HepG2 (cell line): ENCODE data around the gene CLDN9. TPM values are rescaled to one million over a fixed set of nuclear protein-coding genes. Genes with fewer than 3 reads are reported as not detected.

ENCODE experiments used
- ATAC-seq: fragments of 200-7000 bp; cut with Tn5 transposase; 3 replicates; pipeline ENCODE4 v1.9.1; 2020; ENCODE audit warnings: mild to moderate bottlenecking, moderate library complexity
- BruUV-seq: library from RNA; stranded (reverse); fragments of 400-500 nt; replicated peaks from 2 replicates; lab custom pipeline; 2021; lab: Mats Ljungman, UMichigan
- CTCF ChIA-PET: fragments of 300-600 bp; formaldehyde crosslinking; extraction: SDS; loops from one replicate; lab custom pipeline; 2021; ENCODE audit warnings: low total read pairs, inconsistent platforms, low intra/inter-chr PET ratio; lab: Yijun Ruan, JAX
- POLR2A ChIA-PET: fragments of 350-600 bp; sonication (Branson Sonifier 250); formaldehyde crosslinking; loops from one replicate; lab custom pipeline; 2020; ENCODE audit warnings: antibody characterized with exemption, inconsistent platforms; lab: Yijun Ruan, JAX
- DNase-seq: peaks from one replicate; pipeline ENCODE4 v3.0.0-alpha.2; 2015; ENCODE audit warnings: low spot score
- FAIRE-seq: peaks from 3 replicates; lab custom pipeline; 2011; peaks lifted over from hg19 to GRCh38; lab: Jason Lieb, UNC
- H2AFZ ChIP-seq: one replicate; pipeline ENCODE4 v1.6.1; 2011; ENCODE audit warnings: low read length, inconsistent platforms
- H3K27ac ChIP-seq: fragments of 300-600 bp; 3 replicates; pipeline ENCODE4 v1.8.0; 2011; ENCODE audit warnings: mixed run types, mild to moderate bottlenecking, mixed read lengths, low read length, inconsistent platforms; ENCODE audit not compliant: insufficient read depth; ENCODE audit errors: extremely low read length
- H3K27me3 ChIP-seq, 2 experiments: fragments of 200-600 bp in 1 of 2; 2 replicates in 1 of 2; 3 replicates in 1 of 2; pipeline versions ENCODE4 v1.6.0 to v1.8.0; 2011; ENCODE audit warnings: low read length in 2 of 2, mild to moderate bottlenecking in 2 of 2, moderate library complexity in 2 of 2, inconsistent platforms in 1 of 2; ENCODE audit not compliant: insufficient read depth in 2 of 2, control insufficient read depth in 1 of 2
- H3K36me3 ChIP-seq, 2 experiments: fragments of 200-600 bp in 1 of 2; replicated peaks in 1 of 2; 2 replicates in 1 of 2; 3 replicates in 1 of 2; pipeline versions ENCODE4 v1.5.1 to v1.8.0; 2011; ENCODE audit warnings: low read length in 2 of 2, inconsistent platforms in 1 of 2; ENCODE audit not compliant: insufficient read depth in 2 of 2, control insufficient read depth in 1 of 2
- H3K4me1 ChIP-seq: 2 replicates; pipeline ENCODE4 v1.5.1; 2012; ENCODE audit warnings: low read length, inconsistent platforms; ENCODE audit not compliant: insufficient read depth
- H3K4me2 ChIP-seq: 2 replicates; pipeline ENCODE4 v1.6.0; 2011; ENCODE audit warnings: low read depth, low read length, inconsistent platforms
- H3K4me3 ChIP-seq, 3 experiments: fragments of 200-600 bp in 1 of 3; sonication (generic), shearing (Covaris generic) in 1 of 3; replicated peaks in 1 of 3; 2 replicates each; pipeline ENCODE4 v1.5.1; 2011 to 2016; ENCODE audit warnings: low read length in 3 of 3, inconsistent platforms in 2 of 3, low read depth in 2 of 3, mild to moderate bottlenecking in 2 of 3, control low read depth in 1 of 3, mixed read lengths in 1 of 3; ENCODE audit not compliant: insufficient read depth in 1 of 3
- H3K79me2 ChIP-seq: one replicate; pipeline ENCODE4 v1.6.1; 2011; ENCODE audit warnings: low read length, inconsistent platforms; ENCODE audit not compliant: insufficient read depth
- H3K9ac ChIP-seq: 2 replicates; pipeline ENCODE4 v1.6.0; 2011; ENCODE audit warnings: mild to moderate bottlenecking, low read depth, low read length, inconsistent platforms; ENCODE audit not compliant: insufficient read depth
- H3K9me3 ChIP-seq: 2 replicates; pipeline ENCODE4 v1.5.1; 2012; ENCODE audit warnings: mild to moderate bottlenecking, low read length
- H4K20me1 ChIP-seq: 2 replicates; pipeline ENCODE4 v1.6.0; 2011; ENCODE audit warnings: inconsistent platforms, mild to moderate bottlenecking, low read length, moderate library complexity; ENCODE audit not compliant: insufficient read depth
- HDAC6 ChIP-seq: fragments of 200-600 bp; sonication (generic); IDR thresholded peaks from 2 replicates; pipeline ENCODE4 v1.7.0; 2017; ENCODE audit warnings: mild to moderate bottlenecking, antibody characterized with exemption, low read length, low read depth
- HHEX ChIP-seq: IDR thresholded peaks from 2 replicates; pipeline ENCODE4 v1.6.1; 2016; ENCODE audit warnings: control low read depth
- KLF12 ChIP-seq: sonication (generic); formaldehyde crosslinking; IDR thresholded peaks from 2 replicates; pipeline ENCODE4 v1.4.0; 2020; ENCODE audit warnings: missing genetic modification reagents, borderline replicate concordance
- MED8 ChIP-seq: sonication (generic); formaldehyde crosslinking; IDR thresholded peaks from 2 replicates; pipeline ENCODE4 v1.8.1; 2023; ENCODE audit warnings: mild to moderate bottlenecking, missing genetic modification reagents; ENCODE audit not compliant: insufficient replicate concordance
- NBN ChIP-seq: fragments of 450-650 bp; conservative IDR thresholded peaks from 2 replicates; pipeline ENCODE4 v1.6.1; 2017
- NPAS2 ChIP-seq: sonication (generic); formaldehyde crosslinking; IDR thresholded peaks from 2 replicates; pipeline ENCODE4 v1.8.0; 2022; ENCODE audit warnings: mild to moderate bottlenecking, missing genetic modification reagents, borderline replicate concordance
- POGZ ChIP-seq: sonication (generic); formaldehyde crosslinking; IDR thresholded peaks from 2 replicates; pipeline ENCODE4 v1.4.0; 2020; ENCODE audit warnings: mild to moderate bottlenecking, missing genetic modification reagents
- SMAD9 ChIP-seq: sonication (generic); formaldehyde crosslinking; IDR thresholded peaks from 2 replicates; pipeline ENCODE4 v1.5.1; 2020; ENCODE audit warnings: mild to moderate bottlenecking, missing genetic modification reagents
- SOX6 ChIP-seq, 2 experiments: fragments of 450-650 bp in 1 of 2; sonication (generic) in 1 of 2; formaldehyde crosslinking in 1 of 2; IDR thresholded peaks; 2 replicates each; pipeline versions ENCODE4 v1.4.0 to v1.6.1; 2017 to 2020; ENCODE audit warnings: antibody characterized with exemption in 1 of 2, mild to moderate bottlenecking in 1 of 2, missing genetic modification reagents in 1 of 2
- STAG1 ChIP-seq: sonication (generic); formaldehyde crosslinking; IDR thresholded peaks from 2 replicates; pipeline ENCODE4 v1.4.0; 2020; ENCODE audit warnings: missing genetic modification reagents
- TGIF2 ChIP-seq: IDR thresholded peaks from 2 replicates; pipeline ENCODE4 v1.6.1; 2016; ENCODE audit warnings: control low read depth, missing compliant biosample characterization
- ZBTB3 ChIP-seq: sonication (generic); formaldehyde crosslinking; IDR thresholded peaks from 2 replicates; pipeline ENCODE4 v1.4.0; 2020; ENCODE audit warnings: low read depth, mild to moderate bottlenecking, moderate library complexity, missing genetic modification reagents, borderline replicate concordance
- ZNF570 ChIP-seq: sonication (generic); formaldehyde crosslinking; IDR thresholded peaks from 2 replicates; pipeline ENCODE4 v1.4.0; 2020; ENCODE audit warnings: mild to moderate bottlenecking, missing genetic modification reagents, borderline replicate concordance
- ZNF782 ChIP-seq: sonication (generic); formaldehyde crosslinking; IDR thresholded peaks from 2 replicates; pipeline ENCODE4 v1.4.0; 2020; ENCODE audit warnings: missing genetic modification reagents, mild to moderate bottlenecking, borderline replicate concordance
- ZNF790 ChIP-seq: sonication (generic); formaldehyde crosslinking; IDR thresholded peaks from 2 replicates; pipeline ENCODE4 v1.8.0; 2022; ENCODE audit warnings: missing genetic modification reagents, mild to moderate bottlenecking, borderline replicate concordance
- ZSCAN30 ChIP-seq: sonication (generic); formaldehyde crosslinking; IDR thresholded peaks from 2 replicates; pipeline ENCODE4 v1.5.0; 2020; ENCODE audit warnings: mild to moderate bottlenecking, missing genetic modification reagents
- ZSCAN9 ChIP-seq: IDR thresholded peaks from 2 replicates; pipeline ENCODE4 v1.6.1; 2016; ENCODE audit warnings: borderline replicate concordance
- WGBS: methylation state at CpG from one replicate; pipeline ENCODE4 v1.1.6; 2017; ENCODE audit warnings: low lambda C conversion rate; 5-methylcytosine and 5-hydroxymethylcytosine counted together
- in situ Hi-C: cut with HindIII; loops from 2 replicates; pipeline ENCODE4 v1.10.0; 2017; ENCODE audit warnings: low pct_unique_long_range_greater_than_20kb; ENCODE audit not compliant: extremely low pct_ligation_motif_present
- intact Hi-C: fragments of 100-400 bp; cut with micrococcal nuclease; formaldehyde crosslinking; loops from one replicate; pipeline ENCODE4 v1.10.0; 2022; ENCODE audit not compliant: unreplicated experiment
- polyA plus RNA-seq, 8 experiments: library from polyadenylated mRNA; depleted of rRNA in 3 of 8; stranded (reverse) in 7 of 8; unstranded in 1 of 8; fragments of >200 nt; fragmentation: Illumina TruSeq in 4 of 8; extraction: Trizol in 4 of 8; gene quantifications; 2 replicates each; pipeline versions ENCODE4 v1.2.1 to v1.2.3, GENCODE V29; 2011 to 2016; ENCODE audit warnings: low read depth in 4 of 8, missing spikeins in 1 of 8, mixed read lengths in 1 of 8; ENCODE audit not compliant: insufficient read depth in 1 of 8
- total RNA-seq, 5 experiments: library from RNA; depleted of rRNA; stranded (reverse); fragments of >200 nt; fragmentation: Illumina TruSeq; extraction: Trizol; gene quantifications; 2 replicates each; pipeline ENCODE4 v1.2.3, GENCODE V29; 2016; ENCODE audit warnings: low read depth in 1 of 5
- TF ChIP-seq, protein P1 (sequence below): sonication (generic); formaldehyde crosslinking; IDR thresholded peaks from 2 replicates; pipeline ENCODE4 v1.4.0; 2020; ENCODE audit warnings: mild to moderate bottlenecking, missing genetic modification reagents
- TF ChIP-seq, protein P2 (sequence below): IDR thresholded peaks from 2 replicates; pipeline ENCODE4 v1.6.1; 2018; ENCODE audit warnings: missing genetic modification reagents, mild to moderate bottlenecking, missing compliant biosample characterization
- TF ChIP-seq, protein P3 (sequence below): sonication (generic); formaldehyde crosslinking; conservative IDR thresholded peaks from 2 replicates; pipeline ENCODE4 v1.4.0; 2020; ENCODE audit warnings: missing genetic modification reagents
- TF ChIP-seq, protein P4 (sequence below): IDR thresholded peaks from 2 replicates; pipeline ENCODE4 v1.6.1; 2016; ENCODE audit warnings: missing biosample characterization, missing genetic modification reagents, low read depth

The CLDN9 gene
- total and polyA plus RNA-seq, 2 of the 13 experiments (the other 11 are each of a cell fraction or from before 2014, with no cell fraction given) = 0.15 to 0.26 TPM

DNA sequence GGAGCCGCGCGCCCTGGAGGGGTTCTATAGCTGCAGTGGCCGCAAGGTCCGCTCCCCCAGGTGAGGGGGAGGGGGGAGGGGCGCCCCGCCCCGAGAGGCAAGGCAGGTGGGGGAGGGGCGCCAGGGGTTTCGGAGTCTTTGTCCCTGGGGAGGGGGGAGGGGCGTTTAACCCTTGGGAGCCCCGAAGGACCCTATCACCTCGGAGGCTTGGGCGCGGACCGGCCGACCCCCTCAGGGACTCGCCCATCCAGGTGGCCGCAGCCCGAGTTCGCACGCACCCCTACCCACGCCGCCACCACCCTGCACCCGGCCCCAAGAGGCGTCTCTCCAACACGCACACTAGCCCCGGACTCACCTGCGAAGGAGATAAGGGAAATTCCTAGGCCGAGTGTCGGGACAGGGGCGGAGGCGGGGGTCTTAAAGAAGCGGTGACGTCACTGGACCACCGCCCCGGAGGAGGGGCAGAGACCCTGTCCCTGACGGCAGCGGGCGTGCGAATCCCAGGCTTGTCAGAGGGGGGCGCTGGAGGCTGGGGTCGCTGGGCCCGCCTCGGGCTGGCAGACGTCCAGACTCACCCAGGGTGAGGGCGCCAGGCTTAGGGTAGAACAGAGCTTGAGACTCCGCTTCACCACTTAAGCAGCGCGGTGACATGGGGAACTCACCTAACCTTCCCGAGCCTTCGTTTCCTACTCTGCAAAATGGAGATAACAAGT, 5.2 kb downstream of the CLDN9 start, which contains the start of gene CLDN6:
TSS of gene CLDN6 (minus strand) at position 390 of the 713 bp plus-strand sequence. CDS start 2,162 bp downstream, outside the sequence.
- H3K4me1 ChIP-seq = peaks cover 85% of the 10 kb centered on the region
- H3K4me2 ChIP-seq = peak within 1 kb of the TSS; percentile 74
- H3K4me3 ChIP-seq = peak within 1 kb of the TSS; percentile 36 to 57 (median 45)
- peaks cover 5% of the 10 kb centered on the region for H3K79me2 ChIP-seq
- no peak within 1 kb of the TSS for H3K27ac ChIP-seq
- peaks cover 2 to 8% of the 10 kb centered on the region in 2 experiments; a peak in 4 of 5 replicates for H3K27me3 ChIP-seq
- intact Hi-C loops (no loop called here), in situ Hi-C loops (no loop called here)
- H3K9ac ChIP-seq = peak within 1 kb of the TSS; percentile 26
- H3K36me3 ChIP-seq = no peaks in the 10 kb centered on the region; a peak in 1 of 5 replicates
- ATAC-seq (no peak), FAIRE-seq (no peak), DNase-seq (no peak)
- peaks cover 18% of the 10 kb centered on the region; the same call in 1 of the 2 replicates for H4K20me1 ChIP-seq
- CTCF ChIA-PET = interaction anchor here (0.6 to 1.2 kb wide), 3 partner anchors 10 to 141 kb away, joined by 3 to 4 read pairs (median 3); no protein-coding TSS in a partner anchor
- POLR2A ChIA-PET = interaction anchor here (18.8 kb wide), 1 partner anchor 9 kb away, joined by 750 read pairs; the partner anchor contains the start of gene CLDN9
- WGBS = 62% methylated on average over 16 of the region's 52 CpGs
- BruUV-seq = no TSS peak
- H2AFZ ChIP-seq = no peak within 1 kb of the TSS
- H3K9me3 ChIP-seq = no peaks in the 10 kb centered on the region
- TF ChIP-seq NBN = no peak
- no peak for TF ChIP-seq NPAS2 (CRISPR knock-in tag)
- TF ChIP-seq ZSCAN30 (CRISPR knock-in tag) = no peak
- TF ChIP-seq STAG1 (CRISPR knock-in tag) = peak; percentile 37; the same call in 1 of the 2 replicates
- no peak for TF ChIP-seq ZBTB3 (CRISPR knock-in tag)
- no peak for TF ChIP-seq KLF12 (CRISPR knock-in tag)
- TF ChIP-seq, protein P1, sequence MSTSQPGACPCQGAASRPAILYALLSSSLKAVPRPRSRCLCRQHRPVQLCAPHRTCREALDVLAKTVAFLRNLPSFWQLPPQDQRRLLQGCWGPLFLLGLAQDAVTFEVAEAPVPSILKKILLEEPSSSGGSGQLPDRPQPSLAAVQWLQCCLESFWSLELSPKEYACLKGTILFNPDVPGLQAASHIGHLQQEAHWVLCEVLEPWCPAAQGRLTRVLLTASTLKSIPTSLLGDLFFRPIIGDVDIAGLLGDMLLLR = 0 out of 2 replicates have a peak, but pooled peaks have one; percentile 18
- TF ChIP-seq ZNF782 (CRISPR knock-in tag) = no peak
- no peak for TF ChIP-seq ZNF570 (CRISPR knock-in tag)
- no peak for TF ChIP-seq TGIF2 (CRISPR knock-in tag)
- no peak for TF ChIP-seq SMAD9 (CRISPR knock-in tag)
- TF ChIP-seq ZSCAN9 (CRISPR knock-in tag) = no peak
- TF ChIP-seq MED8 (CRISPR knock-in tag) = peak; percentile 56
- no peak for TF ChIP-seq HDAC6
- no peak for TF ChIP-seq HHEX (CRISPR knock-in tag)
- TF ChIP-seq, protein P2, sequence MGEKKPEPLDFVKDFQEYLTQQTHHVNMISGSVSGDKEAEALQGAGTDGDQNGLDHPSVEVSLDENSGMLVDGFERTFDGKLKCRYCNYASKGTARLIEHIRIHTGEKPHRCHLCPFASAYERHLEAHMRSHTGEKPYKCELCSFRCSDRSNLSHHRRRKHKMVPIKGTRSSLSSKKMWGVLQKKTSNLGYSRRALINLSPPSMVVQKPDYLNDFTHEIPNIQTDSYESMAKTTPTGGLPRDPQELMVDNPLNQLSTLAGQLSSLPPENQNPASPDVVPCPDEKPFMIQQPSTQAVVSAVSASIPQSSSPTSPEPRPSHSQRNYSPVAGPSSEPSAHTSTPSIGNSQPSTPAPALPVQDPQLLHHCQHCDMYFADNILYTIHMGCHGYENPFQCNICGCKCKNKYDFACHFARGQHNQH (CRISPR knock-in tag) = no peak
- 0 out of 2 replicates have a peak, but pooled peaks have one; percentile 13 for TF ChIP-seq POGZ
- TF ChIP-seq, protein P3, sequence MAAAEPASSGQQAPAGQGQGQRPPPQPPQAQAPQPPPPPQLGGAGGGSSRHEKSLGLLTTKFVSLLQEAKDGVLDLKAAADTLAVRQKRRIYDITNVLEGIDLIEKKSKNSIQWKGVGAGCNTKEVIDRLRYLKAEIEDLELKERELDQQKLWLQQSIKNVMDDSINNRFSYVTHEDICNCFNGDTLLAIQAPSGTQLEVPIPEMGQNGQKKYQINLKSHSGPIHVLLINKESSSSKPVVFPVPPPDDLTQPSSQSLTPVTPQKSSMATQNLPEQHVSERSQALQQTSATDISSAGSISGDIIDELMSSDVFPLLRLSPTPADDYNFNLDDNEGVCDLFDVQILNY = no peak
- TF ChIP-seq, protein P4, sequence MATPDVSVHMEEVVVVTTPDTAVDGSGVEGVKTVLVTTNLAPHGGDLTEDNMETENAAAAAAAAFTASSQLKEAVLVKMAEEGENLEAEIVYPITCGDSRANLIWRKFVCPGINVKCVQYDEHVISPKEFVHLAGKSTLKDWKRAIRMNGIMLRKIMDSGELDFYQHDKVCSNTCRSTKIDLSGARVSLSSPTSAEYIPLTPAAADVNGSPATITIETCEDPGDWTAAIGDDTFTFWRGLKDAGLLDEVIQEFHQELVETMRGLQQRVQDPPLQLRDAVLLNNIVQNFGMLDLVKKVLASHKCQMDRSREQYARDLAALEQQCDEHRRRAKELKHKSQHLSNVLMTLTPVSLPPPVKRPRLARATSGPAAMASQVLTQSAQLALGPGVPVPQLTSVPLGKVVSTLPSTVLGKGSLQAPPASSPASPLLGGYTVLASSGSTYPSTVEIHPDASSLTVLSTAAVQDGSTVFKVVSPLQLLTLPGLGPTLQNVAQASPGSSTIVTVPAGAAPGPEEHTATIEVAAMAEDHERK (CRISPR knock-in tag) = no peak
- TF ChIP-seq ZNF790 (CRISPR knock-in tag) = no peak
- no peak for TF ChIP-seq SOX6 (IDR thresholded peaks at IDR 0.05)
- TF ChIP-seq SOX6 (CRISPR knock-in tag; IDR thresholded peaks at IDR 0.05) = peak; percentile 3; the same call in 1 of the 2 replicates
